HG03342 (cell line): ENCODE results near the gene TMEM163.
"Not testable (repeated sequence)": the region's sequence is repeated elsewhere in the genome, so short reads cannot be mapped to it uniquely, and the experiment has no call there.

Source experiments
- ATAC-seq: cut with Tn5 transposase; IDR thresholded peaks from one replicate; pipeline ENCODE4 v1.9.1; 2021; ENCODE audit warnings: mild to moderate bottlenecking, moderate library complexity; ENCODE audit not compliant: unreplicated experiment

Gene TMEM163

GRCh38 chr2:134718817-134719814 is at the start of gene TMEM163:
TSS of gene TMEM163 (minus strand) at chr2:134719000.
- ATAC-seq: peak; percentile 56

GRCh38 chr2:134766583-134766982 is 47.8 kb upstream of the TMEM163 start:
- ATAC-seq: no peak

- ATAC-seq: no peak
Observed at GRCh38 chr2:134765987-134766386, 47.2 kb upstream of the TMEM163 start.

- no peak for ATAC-seq
Observed at GRCh38 chr2:134764164-134764563, 45.4 kb upstream of the TMEM163 start.

- no peak for ATAC-seq
Observed at GRCh38 chr2:134763164-134763710, 44.4 kb upstream of the TMEM163 start.

GRCh38 chr2:134762508-134762907 is 43.7 kb upstream of the TMEM163 start:
- no peak for ATAC-seq

- no peak for ATAC-seq
Observed at GRCh38 chr2:134760385-134760784, 41.6 kb upstream of the TMEM163 start.

- ATAC-seq: peak; percentile 99
Observed at GRCh38 chr2:134758633-134759032, 39.8 kb upstream of the TMEM163 start.

GRCh38 chr2:134751981-134752380 is 33.2 kb upstream of the TMEM163 start:
- ATAC-seq: not testable (repeated sequence)

GRCh38 chr2:134745546-134745945 is 26.7 kb upstream of the TMEM163 start:
- ATAC-seq: no peak

- no peak for ATAC-seq
Observed at GRCh38 chr2:134745023-134745422, 26.2 kb upstream of the TMEM163 start.

- peak; percentile 95 for ATAC-seq
Observed at GRCh38 chr2:134739879-134740301, 21.1 kb upstream of the TMEM163 start.

- no peak for ATAC-seq
Observed at GRCh38 chr2:134739236-134739878, 20.6 kb upstream of the TMEM163 start.

GRCh38 chr2:134738141-134738870 is 19.5 kb upstream of the TMEM163 start:
- ATAC-seq: no peak

GRCh38 chr2:134737671-134738070 is 18.9 kb upstream of the TMEM163 start:
- ATAC-seq: no peak

GRCh38 chr2:134736167-134736880 is 17.5 kb upstream of the TMEM163 start:
- ATAC-seq: no peak

- ATAC-seq: no peak
Observed at GRCh38 chr2:134728163-134728562, 9.4 kb upstream of the TMEM163 start.

- no peak for ATAC-seq
Observed at GRCh38 chr2:134727385-134727784, 8.6 kb upstream of the TMEM163 start.

GRCh38 chr2:134726645-134727044 is 7.8 kb upstream of the TMEM163 start:
- ATAC-seq: no peak

- no peak for ATAC-seq
Observed at GRCh38 chr2:134725876-134726275, 7.1 kb upstream of the TMEM163 start.
